OCI-LY3 (cell line): Measurements from ENCODE around the gene COL8A2.

Experiments used
- CTCF ChIP-seq: fragments of 200-600, 300-600 bp; sonication (generic); IDR thresholded peaks from 2 replicates; pipeline ENCODE4 v1.5.1; 2014; ENCODE audit warnings: antibody characterized with exemption, low read length, low read depth
- EZH2phosphoT487 ChIP-seq: fragments of 200-600 bp; shearing (Covaris generic); IDR thresholded peaks from 2 replicates; pipeline ENCODE4 v1.6.1; 2018; ENCODE audit warnings: antibody characterized with exemption, mixed run types, low read depth

- no peak for TF ChIP-seq CTCF
- no peak for TF ChIP-seq EZH2phosphoT487
Measured at GRCh38 chr1:36170643-36171412, 45.8 kb upstream of the COL8A2 start.
